ENCODE measurements around the gene CHRDL1. TPM values are rescaled to one million over a fixed set of nuclear protein-coding genes. Genes with fewer than 3 reads are reported as not detected.
A peak's percentile ranks its signal among the peaks of the same experiment; 100 is the strongest.

Gene CHRDL1
- total RNA-seq (10 to 100 TPM in 1 of 2 donors, 1 to 10 TPM in 1; 9.6 to 43.2 TPM), polyA plus RNA-seq (10 to 100 TPM; 10.5 to 45.3 TPM)
- long read RNA-seq, donor 1, partial matches to known transcripts: 0 of 2 reads
- long read RNA-seq, donor 1, other reads (novel, unspliced or antisense): 0 of 2 reads
- long read RNA-seq, donor 2: 0 reads
- long read RNA-seq, donor 3: 0 reads
- long read RNA-seq, donor 4: 0 reads
- long read RNA-seq, donor 5: 0 reads

- WGBS, 2 donors: 1 to 20% methylated on average over 22 to 60 of the region's 60 CpGs
- ATAC-seq (ENCODE audit: insufficient read depth, low FRiP score): peak; percentile 27
- peaks cover 0 to 53% (median 19%) of the 10 kb centered on the region in 3 donors for H3K27me3 ChIP-seq (ENCODE audit: control insufficient read depth in 3 of 3, insufficient read depth in 3 of 3, low read length in 2 of 3)
- H3K9ac ChIP-seq (ENCODE audit: insufficient read depth in 1 of 2, low read length in 2 of 2): no peak within 1 kb of the TSS
- peak within 1 kb of the TSS; percentile 6 for H3K4me3 ChIP-seq
- DNase-seq: peak; percentile 27 to 60 (median 57)
- H3K36me3 ChIP-seq (ENCODE audit: control insufficient read depth in 4 of 4, insufficient read depth in 4 of 4, low read length in 4 of 4): no peaks in the 10 kb centered on the region
- no peak within 1 kb of the TSS for H3K27ac ChIP-seq (ENCODE audit: low read depth in 1 of 2, low read length in 1 of 2)
- no peak for TF ChIP-seq CTCF (IDR thresholded peaks at IDR 0.05; ENCODE audit: control extremely low read depth, extremely low read depth)
- H3K9me3 ChIP-seq (ENCODE audit: control insufficient read depth in 4 of 4, insufficient read depth in 3 of 4, low read length in 3 of 4): peaks cover 0 to 2% (median 0%) of the 10 kb centered on the region in 4 donors
- H3K4me1 ChIP-seq (ENCODE audit: control insufficient read depth in 5 of 5, insufficient read depth in 5 of 5, low read length in 5 of 5): no peaks in the 10 kb centered on the region
Observed at GRCh38 chrX:110795645-110796406, at the start of gene CHRDL1. TSS of gene CHRDL1 (minus strand) at chrX:110795817. CDS start at chrX:110792181, 3,636 bp downstream.

GRCh38 chrX:110836982-110837381 is 41.4 kb upstream of the CHRDL1 start:
- ATAC-seq (ENCODE audit: insufficient read depth, low FRiP score): no peak
- TF ChIP-seq CTCF (IDR thresholded peaks at IDR 0.05; ENCODE audit: control extremely low read depth, extremely low read depth): no peak
- no peak overlapping the region for H3K9ac ChIP-seq (ENCODE audit: insufficient read depth in 1 of 2, low read length in 2 of 2)
- no peaks in the 10 kb centered on the region for H3K36me3 ChIP-seq (ENCODE audit: control insufficient read depth in 4 of 4, insufficient read depth in 4 of 4, low read length in 4 of 4)
- H3K27ac ChIP-seq (ENCODE audit: low read depth in 1 of 2, low read length in 1 of 2): no peak overlapping the region
- 49 to 60% methylated on average over 1 of the region's 1 CpG for WGBS, 2 donors
- no peaks in the 10 kb centered on the region for H3K4me1 ChIP-seq (ENCODE audit: control insufficient read depth in 5 of 5, insufficient read depth in 5 of 5, low read length in 5 of 5)
- peaks cover 6 to 23% (median 9%) of the 10 kb centered on the region in 3 donors for H3K27me3 ChIP-seq (ENCODE audit: control insufficient read depth in 3 of 3, insufficient read depth in 3 of 3, low read length in 2 of 3)
- H3K9me3 ChIP-seq (ENCODE audit: control insufficient read depth in 4 of 4, insufficient read depth in 3 of 4, low read length in 3 of 4): no peaks in the 10 kb centered on the region
- no peak for DNase-seq
- no peak overlapping the region for H3K4me3 ChIP-seq

- no peaks in the 10 kb centered on the region for H3K4me1 ChIP-seq (ENCODE audit: control insufficient read depth in 5 of 5, insufficient read depth in 5 of 5, low read length in 5 of 5)
- ATAC-seq (ENCODE audit: insufficient read depth, low FRiP score): no peak
- H3K27me3 ChIP-seq (ENCODE audit: control insufficient read depth in 3 of 3, insufficient read depth in 3 of 3, low read length in 2 of 3): peaks cover 6 to 23% (median 7%) of the 10 kb centered on the region in 3 donors
- no peak overlapping the region for H3K4me3 ChIP-seq
- DNase-seq: no peak
- no peak overlapping the region for H3K27ac ChIP-seq (ENCODE audit: low read depth in 1 of 2, low read length in 1 of 2)
- no peak for TF ChIP-seq CTCF (IDR thresholded peaks at IDR 0.05; ENCODE audit: control extremely low read depth, extremely low read depth)
- no peak overlapping the region for H3K9ac ChIP-seq (ENCODE audit: insufficient read depth in 1 of 2, low read length in 2 of 2)
- H3K9me3 ChIP-seq (ENCODE audit: control insufficient read depth in 4 of 4, insufficient read depth in 3 of 4, low read length in 3 of 4): no peaks in the 10 kb centered on the region
- H3K36me3 ChIP-seq (ENCODE audit: control insufficient read depth in 4 of 4, insufficient read depth in 4 of 4, low read length in 4 of 4): no peaks in the 10 kb centered on the region
Observed at GRCh38 chrX:110836451-110836850, 40.8 kb upstream of the CHRDL1 start.

Data from lung (tissue), 16 donors.